K562 (cell line): Measurements from ENCODE around the gene SEC22A. TPM values are rescaled to one million over a fixed set of nuclear protein-coding genes. Genes with fewer than 3 reads are reported as not detected.

Source experiments
- ATAC-seq: fragments of 200-7000 bp; cut with Tn5 transposase; 3 replicates; pipeline ENCODE4 v1.9.1; 2020; ENCODE audit warnings: moderate library complexity
- BruUV-seq: library from RNA; stranded (reverse); fragments of 400-500 nt; replicated peaks from 2 replicates; lab custom pipeline; 2021; lab: Mats Ljungman, UMichigan
- CTCF ChIA-PET: fragments of 300-600 bp; formaldehyde crosslinking; extraction: SDS; loops from one replicate; lab custom pipeline; 2021; ENCODE audit warnings: low intra/inter-chr PET ratio; lab: Yijun Ruan, JAX
- POLR2A ChIA-PET: fragments of 300-600, 350-650 bp; sonication (Branson Sonifier 250); formaldehyde crosslinking; extraction: SDS; loops from one replicate; lab custom pipeline; 2021; ENCODE audit warnings: antibody characterized with exemption, inconsistent platforms; lab: Yijun Ruan, JAX
- DNase-seq, 4 experiments: peaks; one replicate each; pipeline versions ENCODE4 v3.0.0 to v3.0.0-alpha.2; 2011 to 2018; ENCODE audit warnings: low spot score in 3 of 4, mixed read lengths in 3 of 4; ENCODE audit errors: extremely low read depth in 1 of 4
- FAIRE-seq: peaks from 2 replicates; lab custom pipeline; 2011; peaks lifted over from hg19 to GRCh38; lab: Jason Lieb, UNC
- H2AFZ ChIP-seq: 2 replicates; pipeline ENCODE4 v1.6.0; 2011; ENCODE audit warnings: low read depth, low read length, control low read depth, inconsistent platforms
- H3K27ac ChIP-seq: fragments of 200-600 bp; 3 replicates; pipeline ENCODE4 v1.8.0; 2011; ENCODE audit warnings: low read depth, mild to moderate bottlenecking, control low read depth, inconsistent platforms, low read length, moderate library complexity, mixed read lengths; ENCODE audit errors: extremely low read depth
- H3K27me3 ChIP-seq, 2 experiments: fragments of 300-600 bp in 1 of 2; 2 replicates in 1 of 2; 3 replicates in 1 of 2; pipeline versions ENCODE4 v1.6.0 to v1.8.0; 2011; ENCODE audit warnings: inconsistent platforms in 2 of 2, low read length in 2 of 2, mild to moderate bottlenecking in 1 of 2, mixed read lengths in 1 of 2, moderate library complexity in 1 of 2; ENCODE audit not compliant: control insufficient read depth in 2 of 2, insufficient read depth in 2 of 2
- H3K36me3 ChIP-seq: fragments of 300-600 bp; 3 replicates; pipeline ENCODE4 v1.8.0; 2011; ENCODE audit warnings: mild to moderate bottlenecking, low read length, inconsistent platforms; ENCODE audit not compliant: control insufficient read depth, insufficient read depth
- H3K4me1 ChIP-seq, 2 experiments: fragments of 200-600 bp in 1 of 2; replicated peaks in 1 of 2; 2 replicates in 1 of 2; 3 replicates in 1 of 2; pipeline versions ENCODE4 v1.5.1 to v1.8.0; 2011; ENCODE audit warnings: inconsistent platforms in 2 of 2, low read length in 2 of 2, mild to moderate bottlenecking in 1 of 2, mixed read lengths in 1 of 2, moderate library complexity in 1 of 2; ENCODE audit not compliant: control insufficient read depth in 2 of 2, insufficient read depth in 2 of 2
- H3K4me2 ChIP-seq: 2 replicates; pipeline ENCODE4 v1.6.1; 2011; ENCODE audit warnings: low read length, control low read depth, inconsistent platforms, mixed read lengths; ENCODE audit not compliant: insufficient read depth
- H3K4me3 ChIP-seq: fragments of 200-600 bp; sonication (generic), shearing (Covaris generic); 2 replicates; pipeline ENCODE4 v1.5.1; 2016; ENCODE audit warnings: control low read depth, inconsistent platforms
- H3K79me2 ChIP-seq: fragments of 200-600 bp; 3 replicates; pipeline ENCODE4 v1.8.0; 2011; ENCODE audit warnings: low read length, inconsistent platforms; ENCODE audit not compliant: control insufficient read depth, insufficient read depth
- H3K9ac ChIP-seq, 2 experiments: 2 replicates each; pipeline versions ENCODE4 v1.6.0 to v1.6.1; 2011; ENCODE audit warnings: low read depth in 2 of 2, low read length in 2 of 2, control low read depth in 1 of 2, inconsistent platforms in 1 of 2, mild to moderate bottlenecking in 1 of 2, mixed read lengths in 1 of 2; ENCODE audit not compliant: insufficient read depth in 1 of 2
- H3K9me1 ChIP-seq: one replicate; pipeline ENCODE4 v1.6.0; 2011; ENCODE audit warnings: inconsistent platforms, mild to moderate bottlenecking, low read length, moderate library complexity; ENCODE audit not compliant: control insufficient read depth, insufficient read depth
- H3K9me3 ChIP-seq: replicated peaks from 2 replicates; pipeline ENCODE4 v1.5.1; 2011; ENCODE audit warnings: low read depth, low read length, inconsistent platforms; ENCODE audit not compliant: control insufficient read depth, insufficient read depth
- H4K20me1 ChIP-seq: replicated peaks from 2 replicates; pipeline ENCODE4 v1.6.1; 2011; ENCODE audit warnings: low read length, inconsistent platforms, mixed read lengths; ENCODE audit not compliant: control insufficient read depth, insufficient read depth
- ARID3A ChIP-seq: IDR thresholded peaks from 2 replicates; pipeline ENCODE4 v1.6.1; 2012; ENCODE audit warnings: low read depth, low read length, improper control_type of control experiment, borderline replicate concordance
- JUNB ChIP-seq: fragments of 450-650 bp; formaldehyde crosslinking; conservative IDR thresholded peaks from 2 replicates; pipeline ENCODE4 v1.4.0; 2020; ENCODE audit warnings: mild to moderate bottlenecking
- RBBP5 ChIP-seq: fragments of 200-600 bp; sonication (generic); IDR thresholded peaks from 2 replicates; pipeline ENCODE4 v1.6.1; 2012; ENCODE audit warnings: borderline replicate concordance, mild to moderate bottlenecking, low read length, control low read depth, inconsistent platforms; ENCODE audit not compliant: insufficient read depth, poor library complexity, severe bottlenecking
- SRSF7 ChIP-seq: fragments of 200-400 bp; formaldehyde crosslinking; optimal IDR thresholded peaks from 2 replicates; pipeline ENCODE3; 2017; ENCODE audit warnings: mild to moderate bottlenecking, low read depth, low read length
- TCFL5 ChIP-seq: fragments of 250-450 bp; sonication (Bioruptor Pico); conservative IDR thresholded peaks from 2 replicates; pipeline ENCODE4 v1.6.1; 2021; ENCODE audit warnings: mild to moderate bottlenecking, moderate library complexity, matching md5 sums
- ZBTB11 ChIP-seq, 3 experiments: fragments of 200-800 bp in 1 of 3; fragments of 250-450 bp in 1 of 3; fragments of 450-650 bp in 1 of 3; sonication (Bioruptor Pico) in 1 of 3; sonication (Bioruptor generic) in 1 of 3; formaldehyde crosslinking in 1 of 3; IDR thresholded peaks; 2 replicates each; pipeline versions ENCODE4 v1.6.1 to v1.8.0; 2016 to 2022; ENCODE audit warnings: mild to moderate bottlenecking in 2 of 3, missing genetic modification characterization in 2 of 3, missing compliant biosample characterization in 1 of 3, moderate library complexity in 1 of 3
- ZBTB43 ChIP-seq: sonication (generic); formaldehyde crosslinking; IDR thresholded peaks from 2 replicates; pipeline ENCODE4 v1.8.0; 2023; ENCODE audit warnings: mild to moderate bottlenecking, missing genetic modification reagents
- ZC3H4 ChIP-seq: sonication (generic); formaldehyde crosslinking; IDR thresholded peaks from 2 replicates; pipeline ENCODE4 v1.9.0; 2021; ENCODE audit warnings: missing genetic modification reagents, borderline replicate concordance
- WGBS: fragments of 100-300 bp; shearing (Covaris generic); methylation state at CpG from one replicate; pipeline ENCODE4 v1.1.6; 2016; ENCODE audit warnings: low coverage, mixed read lengths; ENCODE audit not compliant: insufficient coverage; ENCODE audit errors: missing lambda C conversion rate; 5-methylcytosine and 5-hydroxymethylcytosine counted together
- in situ Hi-C: fragments of 300-500 bp; cut with MboI; formaldehyde crosslinking; loops from 4 replicates; pipeline ENCODE4 v1.15.0; 2018; ENCODE audit warnings: inconsistent platforms, mixed read lengths
- intact Hi-C: fragments of 100-400 bp; cut with micrococcal nuclease; formaldehyde crosslinking; loops from 2 replicates; pipeline ENCODE4 v1.14.2; 2022
- polyA plus RNA-seq, 8 experiments: library from polyadenylated mRNA; depleted of rRNA in 4 of 8; stranded (reverse) in 5 of 8; unstranded in 3 of 8; fragments of >200 nt; fragmentation: Nextera tagmentation in 2 of 8; fragmentation: Illumina TruSeq in 1 of 8; extraction: Ambion mirVana in 2 of 8; extraction: Trizol in 1 of 8; gene quantifications; 2 replicates each; pipeline versions ENCODE4 v1.2.1 to v1.2.3, GENCODE V29; 2011 to 2014; ENCODE audit warnings: inconsistent platforms in 1 of 8, missing spikeins in 1 of 8
- total RNA-seq, 7 experiments: library from RNA; depleted of rRNA in 6 of 7; stranded (reverse); fragments of >200 nt in 6 of 7; fragmentation: Illumina TruSeq in 2 of 7; extraction: Trizol in 2 of 7; gene quantifications; 2 replicates each; pipeline versions ENCODE4 v1.2.1 to v1.2.3, GENCODE V29; 2011 to 2021; ENCODE audit warnings: low replicate concordance in 1 of 7

Gene SEC22A
- total and polyA plus RNA-seq, 9 of the 15 experiments (the other 6 are each of a cell fraction or from before 2014, with no cell fraction given): 7.9 to 44.5 (median 20.5) TPM

GRCh38 chr3:123310741-123311140 lies 109.0 kb downstream of the SEC22A start:
- Histone ChIP-seq H3K27me3 (peaks cover 7 to 30% of the 10 kb centered on the region in 2 experiments; a peak in 4 of 5 replicates), H4K20me1 (no peaks in the 10 kb centered on the region), H3K79me2 (no peaks in the 10 kb centered on the region), H3K4me2 (no peak overlapping the region), H3K36me3 (no peaks in the 10 kb centered on the region), H3K9me3 (no peaks in the 10 kb centered on the region), H3K9me1 (no peaks in the 10 kb centered on the region), H3K4me3 (no peak overlapping the region), H3K9ac (no peak overlapping the region), H2AFZ (no peak overlapping the region), H3K4me1 (no peaks in the 10 kb centered on the region), H3K27ac (no peak overlapping the region)
- no peak for TF ChIP-seq ARID3A
- TF ChIP-seq JUNB: no peak
- in situ Hi-C loops (no loop called here), intact Hi-C loops (no loop called here)
- WGBS: 2% methylated on average over 6 of the region's 6 CpGs
- ChIA-PET CTCF (no interaction called here), POLR2A (interaction anchor here (1.6 kb wide), 1 partner anchor 10 kb away, joined by 4 read pairs; no protein-coding TSS in a partner anchor)
- DNase-seq: no peak
- no peak for ATAC-seq
- no TSS peak for BruUV-seq
- no peak for FAIRE-seq

- Histone ChIP-seq H4K20me1 (no peaks in the 10 kb centered on the region), H3K9me1 (no peaks in the 10 kb centered on the region), H3K9me3 (no peaks in the 10 kb centered on the region), H3K36me3 (no peaks in the 10 kb centered on the region), H3K27ac (no peak overlapping the region), H3K9ac (no peak overlapping the region), H3K79me2 (no peaks in the 10 kb centered on the region), H3K4me3 (no peak overlapping the region), H2AFZ (no peak overlapping the region), H3K4me1 (no peaks in the 10 kb centered on the region), H3K27me3 (peaks cover 7 to 32% of the 10 kb centered on the region in 2 experiments; a peak in 4 of 5 replicates), H3K4me2 (no peak overlapping the region)
- BruUV-seq: no TSS peak
- 0% methylated on average over 9 of the region's 9 CpGs for WGBS
- CTCF ChIA-PET: no interaction called here
- ATAC-seq (no peak), FAIRE-seq (no peak), DNase-seq (no peak)
- POLR2A ChIA-PET: interaction anchor here (1.6 kb wide), 1 partner anchor 10 kb away, joined by 4 read pairs; no protein-coding TSS in a partner anchor
- intact Hi-C loops: no loop called here
- in situ Hi-C loops: no loop called here
- TF ChIP-seq RBBP5 (no peak), SRSF7 (no peak), ZC3H4 (CRISPR knock-in tag) (no peak), ZBTB11 (CRISPR knock-in tag; IDR thresholded peaks at IDR 0.05) (no peak), ZBTB43 (CRISPR knock-in tag) (no peak), TCFL5 (CRISPR knock-in tag) (no peak)
These were observed 109.5 kb downstream of the SEC22A start for GRCh38 chr3:123311201-123311600.
